Effector memory CD4-positive, alpha-beta T cell (primary cell): ENCODE data around the gene MYO7B.

ENCODE experiments used
- DNase-seq, 3 donors: peaks; one replicate each; pipeline ENCODE4 v3.0.0-alpha.2; 2020
- H3K27ac ChIP-seq: 2 replicates; pipeline ENCODE4 v1.7.0; 2013; ENCODE audit warnings: mild to moderate bottlenecking, low read length, moderate library complexity; ENCODE audit not compliant: insufficient read depth, poor library complexity, severe bottlenecking
- H3K27me3 ChIP-seq: replicated peaks from 2 replicates; pipeline ENCODE4 v1.7.0; 2013; ENCODE audit warnings: mild to moderate bottlenecking, low read length; ENCODE audit not compliant: insufficient read depth, control insufficient read depth, poor library complexity, severe bottlenecking
- H3K36me3 ChIP-seq: 2 replicates; pipeline ENCODE4 v1.7.0; 2013; ENCODE audit warnings: mild to moderate bottlenecking, low read length, moderate library complexity; ENCODE audit not compliant: control insufficient read depth, insufficient read depth
- H3K4me1 ChIP-seq: 2 replicates; pipeline ENCODE4 v1.7.0; 2013; ENCODE audit warnings: low read length, mild to moderate bottlenecking; ENCODE audit not compliant: control insufficient read depth, insufficient read depth, poor library complexity, severe bottlenecking
- H3K4me3 ChIP-seq: 2 replicates; pipeline ENCODE4 v1.7.0; 2013; ENCODE audit warnings: low read length, low read depth, mild to moderate bottlenecking; ENCODE audit not compliant: insufficient read depth, poor library complexity, severe bottlenecking
- H3K9me3 ChIP-seq: 2 replicates; pipeline ENCODE4 v1.7.0; 2013; ENCODE audit warnings: mild to moderate bottlenecking, low read length, moderate library complexity; ENCODE audit not compliant: control insufficient read depth

Gene MYO7B

GRCh38 chr2:127642706-127643438 lies 107.4 kb downstream of the MYO7B start:
- no peaks in the 10 kb centered on the region for H3K27me3 ChIP-seq
- no peaks in the 10 kb centered on the region for H3K9me3 ChIP-seq
- H3K36me3 ChIP-seq = no peaks in the 10 kb centered on the region
- H3K4me3 ChIP-seq = no peak overlapping the region
- H3K27ac ChIP-seq = no peak overlapping the region
- H3K4me1 ChIP-seq = peaks cover 47% of the 10 kb centered on the region
- no peak for DNase-seq

GRCh38 chr2:127643439-127644065 lies 108.1 kb downstream of the MYO7B start:
- H3K4me1 ChIP-seq = peaks cover 40% of the 10 kb centered on the region
- H3K36me3 ChIP-seq = no peaks in the 10 kb centered on the region
- H3K27ac ChIP-seq = no peak overlapping the region
- DNase-seq = no peak
- no peaks in the 10 kb centered on the region for H3K9me3 ChIP-seq
- H3K27me3 ChIP-seq = no peaks in the 10 kb centered on the region
- no peak overlapping the region for H3K4me3 ChIP-seq

- no peak for DNase-seq
- Histone ChIP-seq H3K4me3 (no peak overlapping the region), H3K9me3 (no peaks in the 10 kb centered on the region), H3K4me1 (peaks cover 37% of the 10 kb centered on the region), H3K27me3 (no peaks in the 10 kb centered on the region), H3K27ac (no peak overlapping the region), H3K36me3 (no peaks in the 10 kb centered on the region)
These were observed 108.9 kb downstream of the MYO7B start for GRCh38 chr2:127644066-127645025.

GRCh38 chr2:127645026-127645394 lies 109.5 kb downstream of the MYO7B start:
- Histone ChIP-seq H3K27ac (no peak overlapping the region), H3K9me3 (no peaks in the 10 kb centered on the region), H3K36me3 (no peaks in the 10 kb centered on the region), H3K4me1 (peaks cover 35% of the 10 kb centered on the region), H3K27me3 (no peaks in the 10 kb centered on the region), H3K4me3 (no peak overlapping the region)
- DNase-seq = no peak

- Histone ChIP-seq H3K9me3 (no peaks in the 10 kb centered on the region), H3K36me3 (no peaks in the 10 kb centered on the region), H3K27ac (no peak within 1 kb of the TSS), H3K4me1 (peaks cover 29% of the 10 kb centered on the region), H3K4me3 (no peak within 1 kb of the TSS), H3K27me3 (no peaks in the 10 kb centered on the region)
- DNase-seq = no peak
These were observed 110.2 kb downstream of the MYO7B start, which contains the start of gene GPR17 for GRCh38 chr2:127645395-127646291. Gene GPR17, plus strand, starts transcription at chr2:127646153. Its CDS starts 4,583 bp downstream, at chr2:127650736.

- peaks cover 19% of the 10 kb centered on the region for H3K4me1 ChIP-seq
These were observed 111.2 kb downstream of the MYO7B start for GRCh38 chr2:127646487-127647241.

GRCh38 chr2:127647242-127648190 lies 112.0 kb downstream of the MYO7B start:
- no peak overlapping the region for H3K4me3 ChIP-seq

More at GRCh38 chr2:127646487-127647241, 111.2 kb downstream of the MYO7B start:
- Histone ChIP-seq H3K27ac (no peak overlapping the region), H3K36me3 (no peaks in the 10 kb centered on the region), H3K9me3 (no peaks in the 10 kb centered on the region), H3K4me3 (no peak overlapping the region), H3K27me3 (no peaks in the 10 kb centered on the region)
- DNase-seq = no peak

GRCh38 chr2:127648321-127648720 lies 112.8 kb downstream of the MYO7B start:
- Histone ChIP-seq H3K9me3 (no peaks in the 10 kb centered on the region), H3K27me3 (no peaks in the 10 kb centered on the region), H3K36me3 (no peaks in the 10 kb centered on the region), H3K27ac (no peak overlapping the region), H3K4me1 (peaks cover 10% of the 10 kb centered on the region), H3K4me3 (no peak overlapping the region)
- DNase-seq = no peak

More at GRCh38 chr2:127647242-127648190, 112.0 kb downstream of the MYO7B start:
- Histone ChIP-seq H3K9me3 (no peaks in the 10 kb centered on the region), H3K36me3 (no peaks in the 10 kb centered on the region), H3K27me3 (no peaks in the 10 kb centered on the region), H3K27ac (no peak overlapping the region), H3K4me1 (peaks cover 10% of the 10 kb centered on the region)
- no peak for DNase-seq
